OCI-LY3 (cell line): ENCODE measurements around the gene DYNLT2B.
"Not testable (repeated sequence)": the region's sequence is repeated elsewhere in the genome, so short reads cannot be mapped to it uniquely, and the experiment has no call there.

Experiments
- H2AFZ ChIP-seq: fragments of 200-600, 300-600 bp; shearing (Covaris generic); 2 replicates; pipeline ENCODE4 v1.6.0; 2014; ENCODE audit warnings: antibody characterized with exemption, low read depth, low read length
- H3K27ac ChIP-seq: fragments of 200-600, 300-600 bp; sonication (generic); 2 replicates; pipeline ENCODE4 v1.5.1; 2014; ENCODE audit warnings: mild to moderate bottlenecking, low read length, moderate library complexity, mixed read lengths
- H3K27me3 ChIP-seq: fragments of 200-600, 300-600 bp; sonication (generic); 2 replicates; pipeline ENCODE4 v1.6.1; 2014; ENCODE audit warnings: low read depth, low read length, mixed read lengths
- H3K36me3 ChIP-seq: fragments of 200-600, 300-600 bp; sonication (generic); replicated peaks from 2 replicates; pipeline ENCODE3; 2014; ENCODE audit warnings: low read depth, low read length, mixed read lengths
- H3K4me1 ChIP-seq: fragments of 300-600, 200-600 bp; sonication (generic); 2 replicates; pipeline ENCODE4 v1.6.1; 2014; ENCODE audit warnings: low read length, mixed read lengths
- H3K4me2 ChIP-seq: fragments of 200-600, 300-600 bp; sonication (generic); 2 replicates; pipeline ENCODE4 v1.6.1; 2014; ENCODE audit warnings: low read length, mixed read lengths
- H3K4me3 ChIP-seq: fragments of 300-600, 200-600 bp; sonication (generic); 2 replicates; pipeline ENCODE4 v1.5.1; 2014; ENCODE audit warnings: antibody characterized with exemption, mild to moderate bottlenecking, low read length, moderate library complexity
- H3K79me2 ChIP-seq: fragments of 300-600, 200-600 bp; shearing (Covaris generic); 2 replicates; pipeline ENCODE4 v1.6.1; 2014; ENCODE audit warnings: mild to moderate bottlenecking, low read length, mixed read lengths
- H3K9ac ChIP-seq: fragments of 300-600, 200-600 bp; shearing (Covaris generic); 2 replicates; pipeline ENCODE4 v1.6.0; 2014; ENCODE audit warnings: mild to moderate bottlenecking, low read length, moderate library complexity
- H3K9me3 ChIP-seq: fragments of 200-600, 300-600 bp; shearing (Covaris generic); 2 replicates; pipeline ENCODE4 v1.6.1; 2014; ENCODE audit warnings: low read length, mixed read lengths; ENCODE audit not compliant: insufficient read depth
- H4K20me1 ChIP-seq: fragments of 200-600, 300-600 bp; sonication (generic); 2 replicates; pipeline ENCODE4 v1.6.1; 2016; ENCODE audit warnings: low read length, mixed read lengths; ENCODE audit not compliant: insufficient read depth
- CTCF ChIP-seq: fragments of 200-600, 300-600 bp; sonication (generic); IDR thresholded peaks from 2 replicates; pipeline ENCODE4 v1.5.1; 2014; ENCODE audit warnings: antibody characterized with exemption, low read length, low read depth
- EZH2phosphoT487 ChIP-seq: fragments of 200-600 bp; shearing (Covaris generic); IDR thresholded peaks from 2 replicates; pipeline ENCODE4 v1.6.1; 2018; ENCODE audit warnings: antibody characterized with exemption, mixed run types, low read depth

DYNLT2B gene

DNA sequence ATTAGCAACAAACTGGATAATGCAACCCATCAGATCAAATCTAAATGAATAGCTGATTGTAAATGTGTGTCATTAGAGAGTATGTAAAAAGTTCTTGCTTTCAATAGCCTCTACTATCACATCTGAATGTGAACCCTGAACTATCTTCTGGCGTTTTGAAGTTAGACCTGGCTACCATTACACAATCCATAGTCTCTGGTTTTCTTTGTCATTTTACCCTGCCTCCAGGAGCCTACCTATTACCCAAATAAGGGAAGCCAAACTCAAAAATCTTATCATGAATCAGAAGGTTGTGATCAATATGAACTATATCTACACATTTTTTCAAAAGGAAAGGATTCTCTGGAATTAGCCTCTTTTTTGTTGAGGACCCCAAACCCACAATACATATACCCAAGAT lies 62.3 kb downstream of the DYNLT2B start:
- TF ChIP-seq CTCF (no peak), EZH2phosphoT487 (no peak)
- H3K4me1 ChIP-seq = no peaks in the 10 kb centered on the region
- peaks cover 9% of the 10 kb centered on the region for H3K36me3 ChIP-seq
- H3K27me3 ChIP-seq = no peaks in the 10 kb centered on the region
- no peak overlapping the region for H3K4me3 ChIP-seq
- H3K27ac ChIP-seq = no peak overlapping the region
- H3K79me2 ChIP-seq = no peaks in the 10 kb centered on the region
- H3K4me2 ChIP-seq = no peak overlapping the region
- no peaks in the 10 kb centered on the region for H3K9me3 ChIP-seq
- no peak overlapping the region for H2AFZ ChIP-seq
- no peak overlapping the region for H3K9ac ChIP-seq
- H4K20me1 ChIP-seq = no peaks in the 10 kb centered on the region

- no peak overlapping the region for H3K4me3 ChIP-seq
- H3K9ac ChIP-seq = no peak overlapping the region
- no peak overlapping the region for H3K27ac ChIP-seq
- H3K4me2 ChIP-seq = no peak overlapping the region
- no peaks in the 10 kb centered on the region for H3K4me1 ChIP-seq
- TF ChIP-seq CTCF = no peak
- TF ChIP-seq EZH2phosphoT487 = no peak
- H2AFZ ChIP-seq = no peak overlapping the region
- no peaks in the 10 kb centered on the region for H4K20me1 ChIP-seq
- no peaks in the 10 kb centered on the region for H3K79me2 ChIP-seq
- H3K9me3 ChIP-seq = no peaks in the 10 kb centered on the region
- H3K27me3 ChIP-seq = no peaks in the 10 kb centered on the region
- peaks cover 8% of the 10 kb centered on the region for H3K36me3 ChIP-seq
These were observed 63.4 kb downstream of the DYNLT2B start for GRCh38 chr3:196254376-196255283.

DNA sequence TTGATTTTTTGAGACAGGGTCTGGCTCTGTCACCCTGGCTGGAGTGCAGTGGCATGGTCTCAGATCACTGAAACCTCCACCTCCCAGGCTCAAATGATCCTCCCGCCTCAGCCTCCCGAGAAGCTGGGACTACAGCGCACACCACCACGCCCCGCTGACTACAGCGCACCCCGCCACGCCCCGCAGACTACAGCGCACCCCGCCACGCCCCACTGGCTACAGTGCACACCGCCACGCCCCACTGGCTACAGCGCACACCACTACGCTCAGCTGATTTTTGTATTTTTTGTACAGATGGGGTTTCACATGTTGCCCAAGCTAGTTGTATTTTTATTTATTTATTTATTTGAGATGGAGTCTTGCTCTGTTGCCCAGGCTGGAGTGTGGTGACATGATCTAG lies 66.1 kb downstream of the DYNLT2B start:
- Histone ChIP-seq H3K9ac (no peak overlapping the region), H3K4me3 (no peak overlapping the region), H3K36me3 (peaks cover 12% of the 10 kb centered on the region), H3K4me1 (no peaks in the 10 kb centered on the region), H3K4me2 (no peak overlapping the region), H2AFZ (no peak overlapping the region), H3K27ac (no peak overlapping the region), H3K27me3 (no peaks in the 10 kb centered on the region), H3K79me2 (no peaks in the 10 kb centered on the region), H3K9me3 (no peaks in the 10 kb centered on the region), H4K20me1 (no peaks in the 10 kb centered on the region)
- no peak for TF ChIP-seq EZH2phosphoT487
- no peak for TF ChIP-seq CTCF

- Histone ChIP-seq H3K27ac (no peak overlapping the region), H3K36me3 (peaks cover 14% of the 10 kb centered on the region), H3K4me1 (no peaks in the 10 kb centered on the region), H3K79me2 (no peaks in the 10 kb centered on the region), H2AFZ (no peak overlapping the region), H3K4me3 (no peak overlapping the region), H3K9me3 (no peaks in the 10 kb centered on the region), H4K20me1 (no peaks in the 10 kb centered on the region), H3K4me2 (no peak overlapping the region), H3K9ac (no peak overlapping the region), H3K27me3 (no peaks in the 10 kb centered on the region)
- TF ChIP-seq EZH2phosphoT487 (no peak), CTCF (no peak)
These were observed 71.3 kb downstream of the DYNLT2B start for GRCh38 chr3:196246612-196247308.

- not testable (repeated sequence) for H3K9ac ChIP-seq, H3K79me2 ChIP-seq, H3K27me3 ChIP-seq, H2AFZ ChIP-seq, H3K27ac ChIP-seq, H3K4me3 ChIP-seq, H3K4me1 ChIP-seq, H3K9me3 ChIP-seq, H3K4me2 ChIP-seq, H4K20me1 ChIP-seq
- H3K36me3 ChIP-seq = peaks cover 21% of the 10 kb centered on the region
These were observed 73.9 kb downstream of the DYNLT2B start for GRCh38 chr3:196244166-196244565.
